ENCODE data around the gene PARP4.
"Not testable (repeated sequence)": the region's sequence is repeated elsewhere in the genome, so short reads cannot be mapped to it uniquely, and the experiment has no call there.

PARP4 gene

DNA sequence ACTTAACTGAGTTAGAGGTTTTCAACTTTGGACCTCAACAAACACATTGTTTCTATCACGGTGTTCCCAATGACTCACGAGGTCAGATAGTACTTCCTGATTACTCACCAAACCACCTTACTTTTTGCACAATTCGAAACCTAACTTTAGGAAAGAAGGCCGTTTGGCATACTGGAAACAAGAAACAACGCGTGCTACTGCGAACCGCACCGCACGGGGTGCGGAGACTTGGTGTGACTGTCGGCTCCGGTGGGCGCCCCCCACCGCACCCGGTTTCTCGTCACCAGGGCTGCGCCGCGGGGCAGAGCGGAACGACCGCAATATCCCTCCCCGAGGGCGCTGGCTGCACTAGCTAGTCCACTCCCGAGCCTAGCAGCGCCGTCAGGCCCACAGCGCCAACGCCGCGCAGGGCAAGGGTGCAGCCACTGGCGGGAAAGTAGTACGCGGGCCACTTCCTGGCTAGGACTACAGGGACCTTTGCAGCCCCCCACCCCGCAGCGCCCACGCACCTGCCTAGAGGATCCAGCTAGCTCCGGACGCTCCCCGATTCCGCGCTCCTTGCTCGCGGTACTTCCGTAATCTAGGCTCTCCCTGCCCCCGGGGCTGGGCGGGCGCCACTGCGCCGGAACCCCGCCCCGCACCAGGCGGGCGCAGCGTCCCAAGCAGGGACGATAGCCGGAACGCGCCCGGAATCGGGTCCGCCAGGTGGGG lies at the start of gene PARP4:
TSS of gene PARP4 (minus strand) at position 582 of the 711 bp plus-strand sequence. CDS start 9,002 bp downstream, outside the sequence.
- no peaks in the 10 kb centered on the region for H3K9me3 Mint-ChIP-seq
- peaks cover 6% of the 10 kb centered on the region for H3K36me3 Mint-ChIP-seq (ENCODE audit: low read depth)
- H3K27ac Mint-ChIP-seq = peak within 1 kb of the TSS; percentile 97
- ATAC-seq (peak; percentile 75), DNase-seq (peak; percentile 73)
- peaks cover 52% of the 10 kb centered on the region for H3K4me1 Mint-ChIP-seq
- peaks cover 6% of the 10 kb centered on the region for H3K27me3 Mint-ChIP-seq
- peak within 1 kb of the TSS; percentile 86 for H3K4me3 Mint-ChIP-seq

DNA sequence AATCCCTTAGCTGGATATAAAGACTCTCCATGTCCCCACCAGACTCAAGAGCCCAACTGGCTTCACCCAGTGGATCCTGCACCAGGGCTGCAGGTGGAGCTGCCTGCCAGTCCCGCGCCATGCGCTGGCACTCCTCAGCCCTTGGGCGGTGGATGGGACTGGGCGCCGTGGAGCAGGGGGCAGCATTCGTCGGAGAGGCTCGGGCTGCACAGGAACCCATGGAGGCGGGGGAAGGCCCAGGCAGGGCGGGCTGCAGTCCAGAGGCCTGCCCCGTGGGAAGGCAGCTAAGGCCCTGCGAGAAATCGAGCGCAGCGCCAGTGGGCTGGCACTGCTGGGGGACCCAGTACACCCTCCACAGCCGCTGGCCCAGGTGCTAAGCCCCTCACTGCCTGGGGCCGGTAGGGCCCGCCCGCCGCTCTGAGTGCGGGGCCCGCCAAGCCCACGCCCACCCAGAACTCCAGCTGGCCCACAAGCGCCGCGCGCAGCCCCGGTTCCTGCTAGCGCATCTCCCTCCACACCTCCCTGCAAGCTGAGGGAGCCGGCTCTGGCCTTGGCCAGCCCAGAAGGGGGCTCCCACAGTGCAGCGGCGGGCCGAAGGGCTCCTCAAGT lies 48.1 kb upstream of the PARP4 start:
- not testable (repeated sequence) for H3K27ac Mint-ChIP-seq; H3K36me3 Mint-ChIP-seq (ENCODE audit: low read depth); H3K9me3 Mint-ChIP-seq; H3K4me3 Mint-ChIP-seq; DNase-seq; ATAC-seq
- peaks cover 11% of the 10 kb centered on the region for H3K4me1 Mint-ChIP-seq
- H3K27me3 Mint-ChIP-seq = peaks cover 41% of the 10 kb centered on the region

DNA sequence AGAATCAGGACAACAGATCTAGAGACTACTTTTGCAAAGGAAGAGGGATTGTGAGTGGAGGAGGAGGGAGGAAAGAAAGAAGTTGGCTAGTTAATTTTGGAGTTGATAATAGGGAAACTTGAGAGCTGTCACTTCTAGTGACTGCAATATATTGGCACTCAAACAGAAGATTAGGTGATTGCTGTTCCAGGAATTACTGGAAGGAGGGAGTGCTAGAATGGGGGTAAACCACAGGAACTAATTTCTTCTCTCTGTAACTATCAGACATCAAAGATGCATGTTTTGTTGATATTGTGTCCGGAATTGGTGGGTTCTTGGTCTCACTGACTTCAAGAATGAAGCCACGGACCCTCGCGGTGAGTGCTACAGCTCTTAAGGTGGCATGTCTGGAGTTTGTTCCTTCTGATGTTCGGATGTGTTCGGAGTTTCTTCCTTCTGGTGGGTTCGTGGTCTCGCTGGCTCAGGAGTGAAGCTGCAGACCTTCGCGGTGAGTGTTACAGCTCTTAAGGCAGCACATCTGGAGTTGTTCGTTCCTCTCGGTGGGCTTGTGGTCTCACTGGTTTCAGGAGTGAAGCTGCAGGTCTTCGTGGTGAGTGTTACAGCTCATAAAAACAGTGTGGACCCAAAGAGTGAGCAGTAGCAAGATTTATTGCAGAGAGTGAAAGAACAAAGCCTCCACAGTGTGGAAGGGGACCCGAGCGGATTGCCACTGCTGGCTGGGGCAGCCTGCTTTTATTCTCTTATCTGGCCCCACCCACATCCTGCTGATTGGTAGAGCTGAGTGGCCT lies 47.0 kb upstream of the PARP4 start:
- not testable (repeated sequence) for H3K9me3 Mint-ChIP-seq; DNase-seq; H3K36me3 Mint-ChIP-seq (ENCODE audit: low read depth); H3K27ac Mint-ChIP-seq; ATAC-seq
- Mint-ChIP-seq H3K4me1 (peaks cover 11% of the 10 kb centered on the region), H3K4me3 (peak overlapping the region; percentile 1), H3K27me3 (peaks cover 36% of the 10 kb centered on the region)

DNA sequence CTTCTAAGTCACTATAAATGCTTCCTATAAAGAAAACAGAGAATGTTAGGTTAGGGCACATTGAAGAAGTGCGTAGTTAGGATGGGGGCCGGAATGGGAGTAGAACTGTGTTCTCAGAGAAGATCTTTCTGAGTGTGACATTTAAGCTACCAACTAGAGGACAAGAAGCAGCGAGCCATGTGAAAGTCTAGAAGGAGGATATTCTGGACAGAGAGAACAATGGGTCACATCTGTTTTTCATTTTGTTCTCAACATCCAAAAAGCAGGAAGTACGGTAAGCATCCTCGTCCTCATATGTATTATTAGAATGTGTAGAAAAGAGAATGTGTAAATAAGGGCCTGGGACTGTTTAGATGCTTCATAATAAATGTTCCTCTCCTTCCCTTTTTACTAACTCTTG lies 44.5 kb upstream of the PARP4 start:
- Mint-ChIP-seq H3K27me3 (peaks cover 56% of the 10 kb centered on the region), H3K4me1 (peaks cover 11% of the 10 kb centered on the region), H3K4me3 (no peak overlapping the region), H3K36me3 (ENCODE audit: low read depth) (no peaks in the 10 kb centered on the region), H3K27ac (no peak overlapping the region), H3K9me3 (no peaks in the 10 kb centered on the region)
- DNase-seq (no peak), ATAC-seq (no peak)

DNA sequence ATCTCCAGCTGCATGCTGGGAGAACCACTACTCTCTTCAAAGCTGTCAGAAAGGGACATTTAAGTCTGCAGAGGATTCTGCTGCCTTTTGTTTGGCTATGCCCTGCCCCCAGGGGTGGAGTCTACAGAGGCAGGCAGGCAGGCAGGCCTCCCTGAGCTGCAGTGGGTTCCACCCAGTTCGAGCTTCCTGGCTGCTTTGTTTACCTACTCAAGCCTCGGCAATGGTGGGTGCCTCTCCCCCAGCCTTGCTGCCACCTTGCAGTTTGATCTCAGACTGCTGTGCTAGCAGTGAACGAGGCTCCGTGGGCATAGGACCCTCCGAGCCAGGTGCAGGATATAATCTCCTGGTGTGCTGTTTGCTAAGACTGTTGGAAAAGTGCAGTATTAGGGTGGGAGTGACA lies 41.3 kb upstream of the PARP4 start:
- H3K36me3 Mint-ChIP-seq (ENCODE audit: low read depth); H3K9me3 Mint-ChIP-seq; ATAC-seq; DNase-seq; H3K27ac Mint-ChIP-seq; H3K4me1 Mint-ChIP-seq; H3K4me3 Mint-ChIP-seq: not testable (repeated sequence)
- peaks cover 51% of the 10 kb centered on the region for H3K27me3 Mint-ChIP-seq

DNA sequence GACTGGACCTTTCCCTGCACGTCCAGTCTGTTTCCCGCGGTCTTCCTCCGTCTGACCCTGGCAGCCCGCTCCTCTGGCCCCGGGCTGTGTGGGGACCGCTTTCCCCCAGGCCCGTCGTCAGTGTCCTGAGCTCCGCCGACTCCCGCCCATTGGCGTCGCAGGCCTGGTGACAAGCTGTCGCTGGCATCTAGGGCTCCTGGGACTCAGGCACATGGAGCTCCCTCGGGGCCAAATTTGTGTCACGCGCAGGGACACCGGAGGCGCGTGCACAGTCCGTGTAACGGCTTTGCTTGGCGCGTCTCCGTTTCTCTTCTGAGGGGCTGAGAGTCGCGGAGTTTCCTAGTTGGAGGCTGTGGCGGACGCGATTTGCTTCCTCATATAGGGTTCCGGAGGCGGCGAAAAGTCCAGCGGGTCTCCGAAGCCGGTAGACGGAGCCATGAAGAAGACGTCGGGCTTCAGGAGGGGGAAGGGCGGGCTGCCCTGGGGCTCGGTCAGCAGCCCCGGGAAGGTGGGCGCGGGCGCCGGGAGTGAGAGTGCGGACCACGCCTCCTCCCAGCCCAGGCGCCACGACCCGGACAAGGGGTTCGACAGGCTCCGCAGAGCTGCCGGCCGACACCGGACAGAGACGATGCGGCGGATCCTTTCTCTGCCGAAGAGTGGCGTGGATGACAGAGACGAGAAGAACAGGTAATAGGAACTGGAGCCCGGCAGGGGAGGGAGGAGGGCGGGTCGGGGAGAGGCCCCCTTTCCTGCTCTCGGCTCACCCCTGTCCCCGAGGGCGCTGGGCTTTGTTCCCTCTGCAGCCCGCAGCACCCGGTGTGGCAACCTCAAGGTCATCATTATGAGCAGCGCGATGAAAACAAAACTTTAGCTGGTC lies 29.1 kb upstream of the PARP4 start:
- DNase-seq; H3K36me3 Mint-ChIP-seq (ENCODE audit: low read depth); H3K4me1 Mint-ChIP-seq; H3K27ac Mint-ChIP-seq; H3K9me3 Mint-ChIP-seq: not testable (repeated sequence)
- Mint-ChIP-seq H3K4me3 (peak overlapping the region; percentile 77), H3K27me3 (peaks cover 48% of the 10 kb centered on the region)
- ATAC-seq = peak; percentile 33

DNA sequence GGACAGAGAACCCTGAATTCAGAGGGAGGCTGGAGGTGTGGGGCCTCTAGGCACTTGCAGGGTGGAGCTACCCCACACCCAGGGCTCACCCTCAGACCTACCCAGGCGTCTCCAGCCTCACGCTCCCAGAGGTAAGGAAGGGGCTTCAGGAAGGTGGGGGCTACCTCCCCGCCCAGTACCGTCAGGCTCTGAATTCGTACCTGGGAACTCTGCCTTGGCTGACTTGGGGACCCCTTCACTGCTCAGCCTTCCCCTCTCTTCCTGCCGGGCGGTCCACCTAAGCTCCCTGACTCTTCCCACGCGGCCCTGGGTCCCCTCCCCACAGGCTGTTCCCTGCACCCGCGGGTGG lies 28.5 kb upstream of the PARP4 start:
- ATAC-seq (no peak), DNase-seq (no peak)
- Mint-ChIP-seq H3K4me1 (peaks cover 7% of the 10 kb centered on the region), H3K9me3 (no peaks in the 10 kb centered on the region), H3K27ac (no peak overlapping the region), H3K4me3 (peak overlapping the region; percentile 77), H3K27me3 (peaks cover 42% of the 10 kb centered on the region), H3K36me3 (ENCODE audit: low read depth) (no peaks in the 10 kb centered on the region)

DNA sequence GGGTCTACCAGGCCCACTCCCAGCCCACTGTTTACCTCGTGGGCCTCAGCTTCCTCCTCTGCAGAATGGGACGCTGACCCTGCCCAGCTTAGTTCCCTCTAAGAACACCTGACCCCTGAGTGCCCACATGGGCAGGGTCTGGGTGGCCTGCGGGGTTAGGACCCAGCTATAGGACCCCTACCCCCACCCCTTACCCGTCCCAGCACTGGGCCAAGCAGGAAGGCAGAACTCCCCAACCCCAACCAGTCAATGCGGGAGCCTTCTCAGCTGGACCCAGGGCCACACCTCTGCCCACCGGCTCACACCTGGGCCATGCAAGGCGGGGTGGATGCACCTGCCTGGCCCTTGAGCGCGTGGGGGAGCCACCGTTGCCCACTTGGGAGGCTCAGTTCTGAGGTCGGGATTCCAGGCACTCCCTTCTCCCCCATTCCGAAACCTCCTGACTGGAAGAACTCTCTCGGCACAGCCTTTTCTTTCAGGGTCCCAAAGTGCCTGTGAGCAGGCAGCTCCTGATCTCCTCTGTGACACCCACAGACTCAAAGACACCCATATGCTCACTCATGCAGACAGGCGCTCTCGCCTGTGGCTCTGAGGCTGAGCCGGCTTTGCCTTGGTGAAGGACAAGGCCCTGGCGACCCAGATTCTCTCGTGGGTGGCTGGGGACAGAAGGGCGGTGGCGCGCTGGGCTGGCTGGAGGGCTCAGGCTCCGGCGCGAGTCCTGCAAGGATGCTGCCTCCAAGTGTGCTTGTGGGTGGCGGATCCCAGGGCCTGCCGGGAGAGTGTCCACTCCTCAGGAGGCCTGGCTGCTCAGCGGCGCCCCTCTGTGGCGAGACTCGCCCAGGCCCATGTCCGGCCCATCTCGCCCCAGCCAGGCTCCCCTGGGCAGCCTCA lies 27.9 kb upstream of the PARP4 start:
- Mint-ChIP-seq H3K27ac (no peak overlapping the region), H3K4me3 (no peak overlapping the region), H3K9me3 (no peaks in the 10 kb centered on the region), H3K36me3 (ENCODE audit: low read depth) (no peaks in the 10 kb centered on the region), H3K4me1 (peaks cover 7% of the 10 kb centered on the region), H3K27me3 (peaks cover 39% of the 10 kb centered on the region)
- DNase-seq (no peak), ATAC-seq (peak; percentile 35)

DNA sequence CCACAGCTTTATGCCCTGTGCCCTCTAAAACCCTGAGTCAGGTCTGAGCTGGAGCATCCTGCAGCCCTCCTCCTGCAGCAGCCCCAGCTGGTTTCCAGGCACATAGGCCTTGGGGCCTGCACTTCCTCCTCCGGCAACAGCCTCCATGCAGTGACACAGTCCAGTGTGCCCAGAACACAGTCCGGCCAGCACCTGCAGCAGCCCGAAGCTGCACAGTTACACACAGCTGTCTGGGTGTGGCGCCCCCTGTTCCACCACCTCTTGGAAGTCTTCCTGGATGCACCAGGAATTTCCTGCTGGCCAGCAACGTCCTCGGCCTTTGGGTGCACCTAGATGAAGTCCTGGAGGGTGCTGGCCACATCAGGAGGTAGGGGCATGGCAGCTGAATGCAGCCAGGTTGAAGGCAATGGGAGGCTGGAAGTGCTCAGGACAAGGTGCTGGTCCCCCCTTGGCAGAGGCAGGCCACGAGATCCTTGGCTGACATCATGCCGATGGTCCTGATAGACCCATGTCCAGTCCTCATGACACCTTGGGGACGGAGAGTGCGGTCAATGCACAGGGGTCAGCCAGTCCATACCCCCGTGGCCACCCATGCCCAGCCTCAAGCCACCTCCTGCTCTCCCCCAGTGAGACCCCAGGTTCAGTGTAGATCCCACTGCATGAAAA lies 27.1 kb upstream of the PARP4 start:
- no peak for ATAC-seq
- no peak overlapping the region for H3K4me3 Mint-ChIP-seq
- no peaks in the 10 kb centered on the region for H3K9me3 Mint-ChIP-seq
- no peaks in the 10 kb centered on the region for H3K36me3 Mint-ChIP-seq (ENCODE audit: low read depth)
- H3K27ac Mint-ChIP-seq = no peak overlapping the region
- peaks cover 7% of the 10 kb centered on the region for H3K4me1 Mint-ChIP-seq
- peaks cover 39% of the 10 kb centered on the region for H3K27me3 Mint-ChIP-seq
- DNase-seq = no peak

DNA sequence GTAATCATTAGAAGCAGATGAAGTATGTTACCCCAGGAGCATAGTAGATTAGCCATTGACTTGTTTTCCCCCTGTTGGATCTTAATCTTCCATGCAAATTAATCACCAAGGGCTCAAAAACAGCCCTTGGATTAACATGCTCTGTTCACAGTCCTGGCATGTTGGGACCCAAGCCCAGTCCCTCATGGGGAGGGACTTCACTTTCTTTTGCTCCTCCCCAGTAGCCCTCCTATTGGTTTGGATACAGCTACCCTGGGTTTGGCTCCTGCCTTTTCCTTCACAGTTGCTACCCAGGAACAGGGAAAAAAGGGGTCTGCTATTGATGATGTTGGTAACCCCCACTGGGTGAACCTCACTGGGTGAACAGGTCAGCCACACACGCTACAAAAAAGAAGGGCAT lies 16.9 kb upstream of the PARP4 start:
- ATAC-seq = no peak
- peaks cover 46% of the 10 kb centered on the region for H3K27me3 Mint-ChIP-seq
- H3K27ac Mint-ChIP-seq = no peak overlapping the region
- H3K36me3 Mint-ChIP-seq (ENCODE audit: low read depth) = no peaks in the 10 kb centered on the region
- no peak for DNase-seq
- no peaks in the 10 kb centered on the region for H3K9me3 Mint-ChIP-seq
- no peaks in the 10 kb centered on the region for H3K4me1 Mint-ChIP-seq
- H3K4me3 Mint-ChIP-seq = no peak overlapping the region

DNA sequence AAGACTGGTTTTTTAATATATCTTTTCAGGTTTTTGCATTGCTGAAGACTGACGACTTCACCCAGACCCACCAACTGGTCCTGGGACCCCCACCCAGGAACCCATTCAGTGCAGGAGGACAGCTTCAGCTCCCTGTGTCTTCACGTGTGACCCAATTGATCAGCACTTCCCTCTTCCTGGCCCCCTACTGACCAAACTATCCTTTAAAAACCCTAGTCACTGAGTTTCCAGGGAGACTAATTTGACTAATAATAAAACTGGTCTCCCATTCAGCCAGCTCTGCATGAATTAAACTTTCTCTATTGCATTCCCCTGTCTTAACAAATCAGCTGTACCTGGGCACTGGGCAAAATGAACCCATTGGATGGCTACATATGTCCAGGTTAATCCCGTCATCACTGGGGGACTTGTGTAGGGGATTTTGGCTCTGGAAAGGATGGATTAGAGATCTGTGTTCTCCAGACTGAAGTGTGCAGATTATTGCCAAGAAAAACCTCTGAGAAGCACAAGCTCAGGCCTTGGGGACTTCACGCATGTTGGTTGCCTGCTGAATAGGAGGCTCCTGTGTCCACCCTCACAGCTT lies 16.3 kb upstream of the PARP4 start:
- ATAC-seq (no peak), DNase-seq (no peak)
- Mint-ChIP-seq H3K27ac (no peak overlapping the region), H3K9me3 (no peaks in the 10 kb centered on the region), H3K36me3 (ENCODE audit: low read depth) (no peaks in the 10 kb centered on the region), H3K4me3 (no peak overlapping the region), H3K27me3 (peaks cover 41% of the 10 kb centered on the region), H3K4me1 (no peaks in the 10 kb centered on the region)

DNA sequence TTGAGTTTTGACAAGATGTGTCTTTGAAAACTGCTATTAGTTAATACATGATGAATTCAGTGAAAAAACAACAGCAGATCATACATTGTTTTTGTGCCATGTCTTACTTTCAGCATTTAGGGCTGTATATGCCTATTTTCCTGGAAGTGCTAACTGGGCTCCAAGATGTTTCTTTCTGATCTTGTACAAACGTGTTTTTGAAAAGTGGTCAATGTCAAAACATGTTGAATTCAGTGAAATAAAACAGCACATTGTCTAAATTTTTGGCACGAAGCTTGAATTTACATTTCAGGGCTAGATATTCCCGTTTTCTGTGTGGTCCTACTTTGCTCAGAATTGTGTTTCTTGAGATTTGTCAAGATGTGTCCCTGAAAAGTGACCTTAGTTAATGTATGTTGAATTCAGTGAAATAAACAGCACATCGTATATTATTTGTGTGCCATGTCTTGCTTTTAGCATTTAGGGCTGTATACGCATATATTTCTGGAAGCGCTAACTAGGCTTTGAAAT lies 14.7 kb upstream of the PARP4 start:
- DNase-seq (no peak), ATAC-seq (no peak)
- Mint-ChIP-seq H3K36me3 (ENCODE audit: low read depth) (no peaks in the 10 kb centered on the region), H3K9me3 (no peaks in the 10 kb centered on the region), H3K27ac (no peak overlapping the region), H3K4me3 (no peak overlapping the region), H3K27me3 (peaks cover 26% of the 10 kb centered on the region), H3K4me1 (no peaks in the 10 kb centered on the region)

DNA sequence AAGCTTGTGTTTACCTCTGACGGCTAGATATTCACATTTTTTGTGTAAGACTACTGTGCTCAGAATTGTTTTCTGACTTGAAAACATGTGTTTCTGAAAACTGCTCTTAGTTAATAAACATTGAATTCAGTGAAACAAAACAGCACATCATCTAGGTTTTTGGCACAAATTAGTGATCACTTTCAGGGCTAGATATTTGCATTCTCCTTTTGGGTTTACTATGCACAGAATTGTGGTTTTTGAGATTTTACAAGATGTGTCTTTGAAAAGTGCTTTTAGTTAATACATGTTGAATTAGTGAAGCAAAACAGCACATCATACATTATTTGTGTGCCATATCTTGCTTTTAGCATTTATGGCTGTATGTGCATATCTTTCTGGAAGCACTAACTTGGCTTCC lies 8.2 kb upstream of the PARP4 start:
- no peak for ATAC-seq
- DNase-seq = no peak
- H3K4me3 Mint-ChIP-seq = no peak overlapping the region
- H3K4me1 Mint-ChIP-seq = no peaks in the 10 kb centered on the region
- H3K36me3 Mint-ChIP-seq (ENCODE audit: low read depth) = no peaks in the 10 kb centered on the region
- no peak overlapping the region for H3K27ac Mint-ChIP-seq
- no peaks in the 10 kb centered on the region for H3K27me3 Mint-ChIP-seq
- H3K9me3 Mint-ChIP-seq = no peaks in the 10 kb centered on the region
